ENCODE measurements around the gene HS1BP3.

DNA sequence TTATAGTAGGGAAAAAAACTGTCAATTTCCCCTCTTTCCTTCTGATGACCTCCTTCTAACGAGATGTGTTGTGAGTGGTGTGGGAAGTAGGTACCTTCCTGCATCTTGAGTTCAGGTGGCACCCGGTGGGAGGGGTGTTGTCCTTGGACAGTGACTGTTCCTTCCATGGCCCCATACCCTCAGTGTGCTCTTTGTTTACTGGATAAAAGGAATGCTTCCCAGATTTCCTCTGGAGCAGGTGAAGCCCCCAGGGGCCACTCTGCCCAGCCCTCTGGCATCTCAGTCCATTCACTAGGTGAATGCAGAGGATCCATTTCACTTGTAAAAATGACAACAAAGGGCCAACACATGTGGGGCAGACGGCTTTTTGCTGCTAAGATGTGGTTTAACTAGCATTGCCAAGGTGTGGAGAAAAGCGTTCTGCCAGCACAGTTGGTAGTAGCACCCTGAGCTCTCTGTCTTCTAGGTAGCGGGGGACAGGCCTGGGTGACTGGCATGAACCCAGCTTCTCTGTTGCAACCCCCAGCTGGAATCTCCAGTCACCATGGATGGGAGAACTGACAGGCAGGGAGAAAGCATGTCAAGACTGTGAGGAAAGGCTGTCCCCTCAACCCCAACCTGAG, 22.9 kb upstream of the HS1BP3 start:
- TF ChIP-seq TCFL5 (CRISPR knock-in tag; conservative IDR thresholded peaks at IDR 0.05) (no peak), POLR2AphosphoS5 (IDR thresholded peaks at IDR 0.05; ENCODE audit: control insufficient read depth, insufficient read depth, low read depth, low read length) (no peak), U2AF2 (optimal IDR thresholded peaks at IDR 0.05; ENCODE audit: low read depth, low read length) (no peak), CTCF (IDR thresholded peaks at IDR 0.05 in 2 of 3, conservative IDR thresholded peaks at IDR 0.05 in 1 of 3; ENCODE audit: insufficient read depth in 2 of 3, low read depth in 1 of 3, low read length in 3 of 3) (no peak), ZKSCAN3 (CRISPR knock-in tag; IDR thresholded peaks at IDR 0.05) (no peak), MYC (IDR thresholded peaks at IDR 0.05; ENCODE audit: low read depth, low read length) (no peak), MYC (CRISPR knock-in tag; IDR thresholded peaks at IDR 0.05; ENCODE audit: borderline replicate concordance, low read depth) (no peak), RNF2 (IDR thresholded peaks at IDR 0.05) (no peak), BACH1 (tag; IDR thresholded peaks at IDR 0.05) (no peak), GTF2E2 (tag; IDR thresholded peaks at IDR 0.05) (no peak)
